IgD-negative memory B cell (primary cell): ENCODE measurements around the gene VAV2. TPM values are rescaled to one million over a fixed set of nuclear protein-coding genes. Genes with fewer than 3 reads are reported as not detected.
A peak's percentile ranks its signal among the peaks of the same experiment; 100 is the strongest.

Experiments used
- H3K27ac Mint-ChIP-seq, 3 donors: one replicate each; pipeline ENCODE4 v1.8.0; 2020 to 2022; ENCODE audit warnings: mild to moderate bottlenecking in 3 of 3, mixed read lengths in 3 of 3, moderate library complexity in 1 of 3
- H3K27me3 Mint-ChIP-seq: one replicate; pipeline ENCODE4 v1.8.0; 2021; ENCODE audit warnings: mixed read lengths
- H3K36me3 Mint-ChIP-seq: one replicate; pipeline ENCODE4 v1.8.0; 2020; ENCODE audit warnings: mild to moderate bottlenecking, mixed read lengths
- H3K4me1 Mint-ChIP-seq, 3 donors: one replicate each; pipeline ENCODE4 v1.8.0; 2020 to 2022; ENCODE audit warnings: mixed read lengths in 3 of 3, mild to moderate bottlenecking in 1 of 3
- H3K4me3 Mint-ChIP-seq, 4 donors: one replicate each; pipeline ENCODE4 v1.8.0; 2020 to 2022; ENCODE audit warnings: mild to moderate bottlenecking in 4 of 4, mixed read lengths in 4 of 4, moderate library complexity in 3 of 4
- H3K9me3 Mint-ChIP-seq, 3 donors: one replicate each; pipeline ENCODE4 v1.8.0; 2020 to 2021; ENCODE audit warnings: mixed read lengths in 3 of 3, mild to moderate bottlenecking in 1 of 3
- polyA plus RNA-seq: library from polyadenylated mRNA; unstranded; fragments of 300-500 nt; fragmentation: Illumina TruSeq; gene quantifications from one replicate; pipeline ENCODE4 v1.2.3, GENCODE V29; 2021

Gene VAV2
- polyA plus RNA-seq, 1 donor from 2014 or later, result 28.7 TPM

GRCh38 chr9:133973791-133974630 lies 18.1 kb downstream of the VAV2 start:
- H3K27ac Mint-ChIP-seq, result peak overlapping the region; percentile 60 to 93 (median 84)
- peaks cover 41 to 63% (median 50%) of the 10 kb centered on the region in 3 donors for H3K4me1 Mint-ChIP-seq

GRCh38 chr9:133973111-133973790 lies 18.9 kb downstream of the VAV2 start:
- peaks cover 49 to 68% (median 54%) of the 10 kb centered on the region in 3 donors for H3K4me1 Mint-ChIP-seq
- no peaks in the 10 kb centered on the region for H3K27me3 Mint-ChIP-seq
- H3K9me3 Mint-ChIP-seq, result no peaks in the 10 kb centered on the region
- H3K4me3 Mint-ChIP-seq, result peak overlapping the region; percentile 21 to 94 (median 77)
- peak overlapping the region; percentile 60 to 93 (median 84) for H3K27ac Mint-ChIP-seq
- H3K36me3 Mint-ChIP-seq, result no peaks in the 10 kb centered on the region

More at GRCh38 chr9:133973791-133974630, 18.1 kb downstream of the VAV2 start:
- H3K9me3 Mint-ChIP-seq, result no peaks in the 10 kb centered on the region
- H3K36me3 Mint-ChIP-seq, result no peaks in the 10 kb centered on the region
- peak overlapping the region; percentile 21 to 94 (median 77) for H3K4me3 Mint-ChIP-seq
- H3K27me3 Mint-ChIP-seq, result no peaks in the 10 kb centered on the region

- H3K27ac Mint-ChIP-seq, result peak overlapping the region; percentile 79 to 93 (median 82)
- no peaks in the 10 kb centered on the region for H3K36me3 Mint-ChIP-seq
- H3K4me1 Mint-ChIP-seq, result peaks cover 55 to 69% (median 57%) of the 10 kb centered on the region in 3 donors
- no peaks in the 10 kb centered on the region for H3K9me3 Mint-ChIP-seq
- H3K4me3 Mint-ChIP-seq, result peak overlapping the region; percentile 38 to 86 (median 68)
- H3K27me3 Mint-ChIP-seq, result no peaks in the 10 kb centered on the region
Observed at GRCh38 chr9:133971981-133972941, 19.9 kb downstream of the VAV2 start.

- H3K36me3 Mint-ChIP-seq, result no peaks in the 10 kb centered on the region
- H3K4me1 Mint-ChIP-seq, result peaks cover 56 to 71% (median 58%) of the 10 kb centered on the region in 3 donors
- peak overlapping the region in 2 of 3 donors; percentile 82 to 83 for H3K27ac Mint-ChIP-seq
- H3K9me3 Mint-ChIP-seq, result no peaks in the 10 kb centered on the region
- peak overlapping the region in 3 of 4 donors; percentile 41 to 90 (median 56) for H3K4me3 Mint-ChIP-seq
- H3K27me3 Mint-ChIP-seq, result no peaks in the 10 kb centered on the region
Observed at GRCh38 chr9:133971121-133971951, 20.8 kb downstream of the VAV2 start.

GRCh38 chr9:133970581-133971058 lies 21.5 kb downstream of the VAV2 start:
- Mint-ChIP-seq H3K9me3 (no peaks in the 10 kb centered on the region), H3K4me1 (peaks cover 62 to 76% (median 64%) of the 10 kb centered on the region in 3 donors), H3K27ac (peak overlapping the region in 2 of 3 donors; percentile 83 to 88), H3K4me3 (peak overlapping the region in 3 of 4 donors; percentile 12 to 90 (median 41)), H3K36me3 (no peaks in the 10 kb centered on the region), H3K27me3 (no peaks in the 10 kb centered on the region)

- peak overlapping the region; percentile 59 to 89 (median 83) for H3K27ac Mint-ChIP-seq
- peak overlapping the region in 3 of 4 donors; percentile 9 to 90 (median 12) for H3K4me3 Mint-ChIP-seq
- peaks cover 60 to 70% (median 61%) of the 10 kb centered on the region in 3 donors for H3K4me1 Mint-ChIP-seq
- H3K36me3 Mint-ChIP-seq, result no peaks in the 10 kb centered on the region
- peaks cover 0 to under 1% (median 0%) of the 10 kb centered on the region in 3 donors for H3K9me3 Mint-ChIP-seq
- no peaks in the 10 kb centered on the region for H3K27me3 Mint-ChIP-seq
Observed at GRCh38 chr9:133969681-133970580, 22.2 kb downstream of the VAV2 start.

GRCh38 chr9:133968966-133969617 lies 23.0 kb downstream of the VAV2 start:
- H3K4me1 Mint-ChIP-seq, result peaks cover 60 to 62% (median 61%) of the 10 kb centered on the region in 3 donors
- H3K4me3 Mint-ChIP-seq, result peak overlapping the region in 3 of 4 donors; percentile 63 to 89 (median 89)

GRCh38 chr9:133968428-133968827 lies 23.7 kb downstream of the VAV2 start:
- H3K4me3 Mint-ChIP-seq, result peak overlapping the region; percentile 58 to 89 (median 76)

More at GRCh38 chr9:133968966-133969617, 23.0 kb downstream of the VAV2 start:
- Mint-ChIP-seq H3K27me3 (no peaks in the 10 kb centered on the region), H3K36me3 (no peaks in the 10 kb centered on the region), H3K9me3 (peaks cover 0 to 7% (median 0%) of the 10 kb centered on the region in 3 donors), H3K27ac (peak overlapping the region; percentile 59 to 89 (median 83))

GRCh38 chr9:133967024-133967741 lies 24.9 kb downstream of the VAV2 start:
- Mint-ChIP-seq H3K9me3 (peaks cover 0 to 7% (median 0%) of the 10 kb centered on the region in 3 donors), H3K27me3 (no peaks in the 10 kb centered on the region), H3K4me1 (peaks cover 49 to 54% (median 54%) of the 10 kb centered on the region in 3 donors), H3K36me3 (no peaks in the 10 kb centered on the region), H3K4me3 (peak overlapping the region in 1 of 4 donors; percentile 85), H3K27ac (peak overlapping the region; percentile 24 to 69 (median 58))

More at GRCh38 chr9:133968428-133968827, 23.7 kb downstream of the VAV2 start:
- peaks cover 0 to 7% (median 0%) of the 10 kb centered on the region in 3 donors for H3K9me3 Mint-ChIP-seq
- H3K36me3 Mint-ChIP-seq, result no peaks in the 10 kb centered on the region
- no peaks in the 10 kb centered on the region for H3K27me3 Mint-ChIP-seq
- H3K4me1 Mint-ChIP-seq, result peaks cover 56 to 60% (median 60%) of the 10 kb centered on the region in 3 donors
- peak overlapping the region; percentile 47 to 89 (median 72) for H3K27ac Mint-ChIP-seq

GRCh38 chr9:133964463-133964862 lies 27.7 kb downstream of the VAV2 start:
- H3K27ac Mint-ChIP-seq, result peak overlapping the region in 1 of 3 donors; percentile 53
- H3K4me3 Mint-ChIP-seq, result peak overlapping the region in 1 of 4 donors; percentile 24
- H3K4me1 Mint-ChIP-seq, result peaks cover 44 to 57% (median 57%) of the 10 kb centered on the region in 3 donors
- no peaks in the 10 kb centered on the region for H3K27me3 Mint-ChIP-seq
- no peaks in the 10 kb centered on the region for H3K36me3 Mint-ChIP-seq
- peaks cover 0 to 7% (median 0%) of the 10 kb centered on the region in 3 donors for H3K9me3 Mint-ChIP-seq

GRCh38 chr9:133963166-133963565 lies 29.0 kb downstream of the VAV2 start:
- Mint-ChIP-seq H3K36me3 (no peaks in the 10 kb centered on the region), H3K4me3 (peak overlapping the region in 2 of 4 donors; percentile 59 to 79), H3K4me1 (peaks cover 45 to 58% (median 58%) of the 10 kb centered on the region in 3 donors), H3K27ac (peak overlapping the region in 1 of 3 donors; percentile 51), H3K27me3 (no peaks in the 10 kb centered on the region), H3K9me3 (peaks cover 0 to 7% (median 0%) of the 10 kb centered on the region in 3 donors)
